ACC112 (cell line): ENCODE measurements around the gene KIAA0825.
A peak's percentile ranks its signal among the peaks of the same experiment; 100 is the strongest.

Source experiments
- H2AFZ ChIP-seq: fragments of 200-600 bp; sonication (generic); one replicate; pipeline ENCODE4 v1.6.0; 2017; ENCODE audit warnings: antibody characterized with exemption, low read length; ENCODE audit not compliant: unreplicated experiment
- H3K27ac ChIP-seq: fragments of 200-600 bp; sonication (generic); 2 replicates; pipeline ENCODE4 v1.5.1; 2014; ENCODE audit warnings: low read depth, mild to moderate bottlenecking, antibody characterized with exemption, low read length, moderate library complexity
- H3K27me3 ChIP-seq: fragments of 200-600 bp; sonication (generic); 2 replicates; pipeline ENCODE4 v1.6.1; 2014; ENCODE audit warnings: mild to moderate bottlenecking, antibody characterized with exemption, low read length, moderate library complexity, mixed read lengths; ENCODE audit not compliant: insufficient read depth
- H3K36me3 ChIP-seq: fragments of 200-600 bp; sonication (generic); 2 replicates; pipeline ENCODE4 v1.6.1; 2016; ENCODE audit warnings: mild to moderate bottlenecking, antibody characterized with exemption, low read length, moderate library complexity, mixed read lengths; ENCODE audit not compliant: insufficient read depth
- H3K4me1 ChIP-seq: fragments of 200-600 bp; sonication (generic); one replicate; pipeline ENCODE4 v1.6.1; 2016; ENCODE audit warnings: low read length, mixed read lengths; ENCODE audit not compliant: insufficient read depth, unreplicated experiment, control insufficient read depth
- H3K4me3 ChIP-seq: fragments of 200-600 bp; sonication (generic); 2 replicates; pipeline ENCODE4 v1.5.1; 2014; ENCODE audit warnings: mild to moderate bottlenecking, low read depth, low read length
- H3K79me2 ChIP-seq: fragments of 200-600 bp; sonication (generic); one replicate; pipeline ENCODE4 v1.6.0; 2016; ENCODE audit warnings: low read length; ENCODE audit not compliant: control insufficient read depth, unreplicated experiment, insufficient read depth

The KIAA0825 gene

GRCh38 chr5:94632024-94632423 is 13.6 kb upstream of the KIAA0825 start:
- Histone ChIP-seq H3K27me3 (no peaks in the 10 kb centered on the region), H3K36me3 (peaks cover 46% of the 10 kb centered on the region), H3K4me1 (no peaks in the 10 kb centered on the region), H3K4me3 (no peak overlapping the region), H3K79me2 (peaks cover 12% of the 10 kb centered on the region), H2AFZ (no peak overlapping the region), H3K27ac (no peak overlapping the region)

- Histone ChIP-seq H3K4me1 (peaks cover 4% of the 10 kb centered on the region), H3K27me3 (no peaks in the 10 kb centered on the region), H3K27ac (no peak overlapping the region), H3K36me3 (peaks cover 29% of the 10 kb centered on the region), H3K79me2 (peaks cover 20% of the 10 kb centered on the region), H3K4me3 (no peak overlapping the region), H2AFZ (no peak overlapping the region)
Measured at GRCh38 chr5:94627191-94627590, 8.8 kb upstream of the KIAA0825 start.

- 0 out of 2 replicates have a peak, but pooled peaks cover 1% of the 10 kb centered on the region for H3K36me3 ChIP-seq
- no peak overlapping the region for H2AFZ ChIP-seq
- peaks cover 50% of the 10 kb centered on the region for H3K79me2 ChIP-seq
- peaks cover 17% of the 10 kb centered on the region for H3K4me1 ChIP-seq
- no peak overlapping the region for H3K27ac ChIP-seq
- H3K27me3 ChIP-seq = no peaks in the 10 kb centered on the region
- no peak overlapping the region for H3K4me3 ChIP-seq
Measured at GRCh38 chr5:94623877-94624276, 5.5 kb upstream of the KIAA0825 start.

- H3K27me3 ChIP-seq = no peaks in the 10 kb centered on the region
- no peak overlapping the region for H3K4me3 ChIP-seq
- H3K4me1 ChIP-seq = peaks cover 17% of the 10 kb centered on the region
- H3K27ac ChIP-seq = no peak overlapping the region
- no peak overlapping the region for H2AFZ ChIP-seq
- peaks cover 50% of the 10 kb centered on the region for H3K79me2 ChIP-seq
- H3K36me3 ChIP-seq = no peaks in the 10 kb centered on the region
Measured at GRCh38 chr5:94623011-94623410, 4.6 kb upstream of the KIAA0825 start.

- Histone ChIP-seq H3K27ac (no peak overlapping the region), H3K4me3 (peak overlapping the region; percentile 17; the same call in 1 of the 2 replicates), H3K27me3 (no peaks in the 10 kb centered on the region), H3K36me3 (no peaks in the 10 kb centered on the region), H3K4me1 (peaks cover 18% of the 10 kb centered on the region), H3K79me2 (peaks cover 52% of the 10 kb centered on the region), H2AFZ (no peak overlapping the region)
Measured at GRCh38 chr5:94621763-94622162, 3.4 kb upstream of the KIAA0825 start.

- Histone ChIP-seq H3K79me2 (peaks cover 62% of the 10 kb centered on the region), H3K27ac (no peak overlapping the region), H3K27me3 (no peaks in the 10 kb centered on the region), H2AFZ (no peak overlapping the region), H3K4me1 (peaks cover 30% of the 10 kb centered on the region), H3K4me3 (peak overlapping the region; percentile 91; the same call in 1 of the 2 replicates), H3K36me3 (no peaks in the 10 kb centered on the region)
Measured at GRCh38 chr5:94620256-94620655, 1.9 kb upstream of the KIAA0825 start.

GRCh38 chr5:94618029-94618492 is 343 bp downstream of the KIAA0825 start:
- peak overlapping the region; percentile 76 for H3K27ac ChIP-seq

GRCh38 chr5:94615862-94616261 is 2.5 kb downstream of the KIAA0825 start:
- no peaks in the 10 kb centered on the region for H3K27me3 ChIP-seq
- 0 out of 2 replicates have a peak overlapping the region, but pooled peaks have one; percentile 5 for H3K4me3 ChIP-seq
- peaks cover 47% of the 10 kb centered on the region for H3K79me2 ChIP-seq
- H3K4me1 ChIP-seq = peaks cover 19% of the 10 kb centered on the region
- H3K36me3 ChIP-seq = no peaks in the 10 kb centered on the region
- no peak overlapping the region for H3K27ac ChIP-seq
- no peak overlapping the region for H2AFZ ChIP-seq

More at GRCh38 chr5:94618029-94618492, 343 bp downstream of the KIAA0825 start:
- Histone ChIP-seq H3K79me2 (peaks cover 64% of the 10 kb centered on the region), H3K36me3 (no peaks in the 10 kb centered on the region), H3K4me1 (peaks cover 30% of the 10 kb centered on the region), H3K4me3 (peak overlapping the region; percentile 91), H3K27me3 (no peaks in the 10 kb centered on the region), H2AFZ (peak overlapping the region; percentile 93)

GRCh38 chr5:94614156-94614805 is 4.1 kb downstream of the KIAA0825 start:
- H3K79me2 ChIP-seq = peaks cover 34% of the 10 kb centered on the region
- no peaks in the 10 kb centered on the region for H3K36me3 ChIP-seq
- no peak overlapping the region for H3K4me3 ChIP-seq
- H3K4me1 ChIP-seq = peaks cover 12% of the 10 kb centered on the region
- no peak overlapping the region for H3K27ac ChIP-seq
- no peaks in the 10 kb centered on the region for H3K27me3 ChIP-seq
- no peak overlapping the region for H2AFZ ChIP-seq

GRCh38 chr5:94613583-94613982 is 4.8 kb downstream of the KIAA0825 start:
- H3K79me2 ChIP-seq = peaks cover 30% of the 10 kb centered on the region
- H3K27me3 ChIP-seq = no peaks in the 10 kb centered on the region
- no peaks in the 10 kb centered on the region for H3K36me3 ChIP-seq

GRCh38 chr5:94595281-94595840 is 23.0 kb downstream of the KIAA0825 start:
- H3K36me3 ChIP-seq = no peaks in the 10 kb centered on the region
- no peak overlapping the region for H3K27ac ChIP-seq
- no peaks in the 10 kb centered on the region for H3K4me1 ChIP-seq
- H3K27me3 ChIP-seq = no peaks in the 10 kb centered on the region
- no peak overlapping the region for H2AFZ ChIP-seq
- no peak overlapping the region for H3K4me3 ChIP-seq
- no peaks in the 10 kb centered on the region for H3K79me2 ChIP-seq

More at GRCh38 chr5:94613583-94613982, 4.8 kb downstream of the KIAA0825 start:
- Histone ChIP-seq H3K4me3 (no peak overlapping the region), H3K4me1 (peaks cover 12% of the 10 kb centered on the region), H3K27ac (no peak overlapping the region), H2AFZ (no peak overlapping the region)
